PC-9 (cell line): ENCODE measurements around the gene OR5H6. TPM values are rescaled to one million over a fixed set of nuclear protein-coding genes. Genes with fewer than 3 reads are reported as not detected.

Experiments
- BruUV-seq: library from RNA; stranded (reverse); fragments of 400-500 nt; replicated peaks from 2 replicates; lab custom pipeline; 2021; lab: Mats Ljungman, UMichigan
- CTCF ChIA-PET: fragments of 300-600 bp; sonication (Branson Sonifier 250); formaldehyde crosslinking; loops from one replicate; lab custom pipeline; 2022; ENCODE audit warnings: antibody characterized with exemption; lab: Charles Lee
- POLR2A ChIA-PET: fragments of 300-600 bp; sonication (Branson Sonifier 250); formaldehyde crosslinking; loops from one replicate; lab custom pipeline; 2022; ENCODE audit warnings: antibody characterized with exemption; ENCODE audit not compliant: unreplicated experiment; lab: Charles Lee
- DNase-seq, 2 experiments: peaks; one replicate each; pipeline versions ENCODE4 v3.0.0 to v3.0.0-alpha.2; 2015 to 2022; ENCODE audit warnings: mixed read lengths in 1 of 2
- H2AFZ ChIP-seq: fragments of 200-600 bp; sonication (generic); 2 replicates; pipeline ENCODE4 v1.8.1; 2017; ENCODE audit warnings: antibody characterized with exemption
- H3F3A ChIP-seq: fragments of 200-600 bp; sonication (generic); 2 replicates; pipeline ENCODE4 v1.8.1; 2017; ENCODE audit warnings: antibody characterized with exemption, mild to moderate bottlenecking, low read depth; ENCODE audit not compliant: insufficient read depth
- H3K27ac ChIP-seq: fragments of 200-600 bp; sonication (generic); 2 replicates; pipeline ENCODE4 v1.6.1; 2016; ENCODE audit warnings: mixed run types
- H3K27me3 ChIP-seq: fragments of 200-600 bp; sonication (generic); 2 replicates; pipeline ENCODE4 v1.6.1; 2016; ENCODE audit warnings: low read depth, mixed run types; ENCODE audit not compliant: insufficient read depth
- H3K36me3 ChIP-seq: fragments of 200-600 bp; sonication (generic); 2 replicates; pipeline ENCODE4 v1.6.1; 2016; ENCODE audit warnings: low read depth, mixed run types
- H3K4me1 ChIP-seq: fragments of 200-600 bp; sonication (generic); replicated peaks from 2 replicates; pipeline ENCODE4 v1.6.1; 2016; ENCODE audit warnings: mixed run types; ENCODE audit not compliant: insufficient read depth
- H3K4me2 ChIP-seq: fragments of 200-600 bp; sonication (generic); 2 replicates; pipeline ENCODE4 v1.6.1; 2017; ENCODE audit warnings: mixed run types
- H3K4me3 ChIP-seq: fragments of 200-600 bp; sonication (generic); 2 replicates; pipeline ENCODE4 v1.6.1; 2016; ENCODE audit warnings: mixed run types
- H3K79me2 ChIP-seq: fragments of 200-600 bp; sonication (generic); 2 replicates; pipeline ENCODE4 v1.6.1; 2017; ENCODE audit warnings: low read depth, mixed run types
- H3K9me2 ChIP-seq: fragments of 200-600 bp; sonication (generic); 2 replicates; pipeline ENCODE4 v1.8.1; 2017; ENCODE audit warnings: mild to moderate bottlenecking; ENCODE audit not compliant: insufficient read depth
- H3K9me3 ChIP-seq: fragments of 200-600 bp; sonication (generic); 2 replicates; pipeline ENCODE4 v1.8.1; 2016; ENCODE audit warnings: low read depth; ENCODE audit not compliant: insufficient read depth
- H4K20me1 ChIP-seq: fragments of 200-600 bp; sonication (generic); 2 replicates; pipeline ENCODE4 v1.8.1; 2017; ENCODE audit not compliant: insufficient read depth
- EZH2 ChIP-seq: fragments of 200-600 bp; sonication (generic); IDR thresholded peaks from 2 replicates; pipeline ENCODE4 v1.8.0; 2017; ENCODE audit warnings: antibody characterized with exemption, low read depth
- intact Hi-C: fragments of 100-400 bp; cut with micrococcal nuclease; formaldehyde crosslinking; loops from one replicate; pipeline ENCODE4 v1.10.0; 2022; ENCODE audit not compliant: unreplicated experiment
- total RNA-seq: library from RNA; stranded (reverse); gene quantifications from 2 replicates; pipeline ENCODE4 v1.2.3, GENCODE V29; 2021
- TF ChIP-seq, protein P1 (sequence below): fragments of 200-600 bp; sonication (generic); conservative IDR thresholded peaks from 2 replicates; pipeline ENCODE4 v1.6.1; 2017; ENCODE audit warnings: mixed run types, antibody characterized with exemption, mild to moderate bottlenecking, moderate library complexity

The OR5H6 gene
- total RNA-seq, 1 experiment from 2014 or later: not detected

DNA sequence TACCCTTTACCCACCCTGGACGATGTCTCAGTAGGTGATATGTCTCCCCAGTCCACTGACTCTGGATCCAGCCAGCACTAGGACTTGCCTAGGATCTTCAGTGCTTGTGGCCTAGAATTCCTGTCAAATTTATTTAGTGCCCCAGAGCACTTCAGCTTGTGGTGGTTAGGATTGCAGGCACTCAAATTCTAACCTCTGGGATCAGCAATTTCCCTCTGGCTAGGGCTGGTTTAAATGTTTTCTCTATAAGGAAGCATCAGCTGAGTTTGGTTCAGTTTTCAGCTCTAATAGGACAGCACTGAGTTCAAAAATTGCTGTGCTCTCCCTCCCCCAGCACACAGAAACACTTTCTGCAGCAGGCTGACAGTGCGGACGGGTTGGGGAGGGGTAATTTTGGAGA, 8.1 kb downstream of the OR5H6 start:
- no peak overlapping the region for H2AFZ ChIP-seq
- POLR2A ChIA-PET: interaction anchor here (0.6 kb wide), 1 partner anchor 13 kb away, joined by 3 read pairs; no protein-coding TSS in a partner anchor
- H3F3A ChIP-seq: no peaks in the 10 kb centered on the region
- peaks cover 8% of the 10 kb centered on the region; the same call in 1 of the 2 replicates for H3K9me3 ChIP-seq
- no peaks in the 10 kb centered on the region for H3K9me2 ChIP-seq
- H4K20me1 ChIP-seq: no peaks in the 10 kb centered on the region
- H3K27ac ChIP-seq: no peak overlapping the region
- no TSS peak for BruUV-seq
- intact Hi-C loops: no loop called here
- DNase-seq: no peak
- H3K4me3 ChIP-seq: no peak overlapping the region
- no peaks in the 10 kb centered on the region for H3K79me2 ChIP-seq
- no peak overlapping the region for H3K4me2 ChIP-seq
- TF ChIP-seq EZH2: no peak
- TF ChIP-seq, protein P1, sequence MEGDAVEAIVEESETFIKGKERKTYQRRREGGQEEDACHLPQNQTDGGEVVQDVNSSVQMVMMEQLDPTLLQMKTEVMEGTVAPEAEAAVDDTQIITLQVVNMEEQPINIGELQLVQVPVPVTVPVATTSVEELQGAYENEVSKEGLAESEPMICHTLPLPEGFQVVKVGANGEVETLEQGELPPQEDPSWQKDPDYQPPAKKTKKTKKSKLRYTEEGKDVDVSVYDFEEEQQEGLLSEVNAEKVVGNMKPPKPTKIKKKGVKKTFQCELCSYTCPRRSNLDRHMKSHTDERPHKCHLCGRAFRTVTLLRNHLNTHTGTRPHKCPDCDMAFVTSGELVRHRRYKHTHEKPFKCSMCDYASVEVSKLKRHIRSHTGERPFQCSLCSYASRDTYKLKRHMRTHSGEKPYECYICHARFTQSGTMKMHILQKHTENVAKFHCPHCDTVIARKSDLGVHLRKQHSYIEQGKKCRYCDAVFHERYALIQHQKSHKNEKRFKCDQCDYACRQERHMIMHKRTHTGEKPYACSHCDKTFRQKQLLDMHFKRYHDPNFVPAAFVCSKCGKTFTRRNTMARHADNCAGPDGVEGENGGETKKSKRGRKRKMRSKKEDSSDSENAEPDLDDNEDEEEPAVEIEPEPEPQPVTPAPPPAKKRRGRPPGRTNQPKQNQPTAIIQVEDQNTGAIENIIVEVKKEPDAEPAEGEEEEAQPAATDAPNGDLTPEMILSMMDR: no peak
- H3K4me1 ChIP-seq: no peaks in the 10 kb centered on the region
- H3K36me3 ChIP-seq: no peaks in the 10 kb centered on the region
- H3K27me3 ChIP-seq: no peaks in the 10 kb centered on the region
- CTCF ChIA-PET: no interaction called here

DNA sequence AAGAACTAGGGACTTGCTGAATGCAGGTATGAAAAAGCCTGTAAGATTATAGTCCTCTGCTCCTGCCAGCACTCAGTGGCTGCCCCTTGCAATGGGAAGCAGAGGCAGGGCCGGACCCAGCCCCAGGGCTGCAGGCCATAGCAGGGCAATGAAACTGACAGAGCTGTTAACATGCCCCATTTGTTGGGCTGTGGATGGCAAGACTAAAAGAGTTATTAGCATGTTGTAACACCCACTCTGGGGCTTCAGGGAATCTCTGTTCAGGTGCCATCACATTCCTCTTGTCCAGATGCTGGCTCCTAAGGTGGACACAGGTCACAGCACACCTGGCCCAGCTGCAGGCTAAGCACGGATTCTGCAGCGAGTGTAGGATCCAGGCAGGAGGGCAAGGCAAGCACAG, 10.9 kb downstream of the OR5H6 start:
- no peaks in the 10 kb centered on the region for H3K4me1 ChIP-seq
- H3K27ac ChIP-seq: no peak overlapping the region
- BruUV-seq: no TSS peak
- no peaks in the 10 kb centered on the region for H3K9me2 ChIP-seq
- no peaks in the 10 kb centered on the region for H3K27me3 ChIP-seq
- H2AFZ ChIP-seq: no peak overlapping the region
- H4K20me1 ChIP-seq: no peaks in the 10 kb centered on the region
- H3F3A ChIP-seq: no peaks in the 10 kb centered on the region
- H3K36me3 ChIP-seq: no peaks in the 10 kb centered on the region
- no peak for DNase-seq
- ChIA-PET CTCF (no interaction called here), POLR2A (no interaction called here)
- TF ChIP-seq EZH2: no peak
- TF ChIP-seq, protein P1: no peak
- no peaks in the 10 kb centered on the region for H3K79me2 ChIP-seq
- intact Hi-C loops: no loop called here
- H3K4me2 ChIP-seq: no peak overlapping the region
- H3K4me3 ChIP-seq: no peak overlapping the region
- peaks cover 3% of the 10 kb centered on the region; the same call in 1 of the 2 replicates for H3K9me3 ChIP-seq

DNA sequence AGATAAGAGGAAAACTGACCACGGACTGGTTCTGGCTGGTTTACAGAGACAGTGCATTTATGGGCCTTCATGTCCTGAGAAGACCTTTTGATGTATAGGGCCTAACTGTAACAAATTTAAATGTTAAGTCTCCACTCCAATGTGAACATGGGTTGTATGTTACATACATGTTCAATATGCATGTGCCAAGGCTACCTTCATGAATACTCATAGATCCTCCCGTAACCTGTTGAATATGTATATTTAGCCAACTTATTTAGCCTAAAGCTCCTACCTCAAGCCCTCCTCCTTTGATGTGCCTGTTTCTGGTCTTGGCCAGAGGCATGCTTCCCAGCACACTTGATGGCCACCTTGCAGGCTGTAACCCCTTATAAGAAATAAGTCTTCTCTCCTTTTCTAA, 18.2 kb downstream of the OR5H6 start, which contains the start of gene OR5H2:
TSS of gene OR5H2 (plus strand) at position 301 of the 400 bp plus-strand sequence. CDS start 398 bp downstream, outside the sequence.
- POLR2A ChIA-PET: no interaction called here
- intact Hi-C loops: no loop called here
- Histone ChIP-seq H3K4me2 (no peak within 1 kb of the TSS), H3K79me2 (no peaks in the 10 kb centered on the region), H4K20me1 (no peaks in the 10 kb centered on the region), H3K9me3 (no peaks in the 10 kb centered on the region), H3K27me3 (no peaks in the 10 kb centered on the region), H3K4me1 (no peaks in the 10 kb centered on the region), H3K9me2 (no peaks in the 10 kb centered on the region), H3F3A (no peaks in the 10 kb centered on the region), H2AFZ (no peak within 1 kb of the TSS), H3K27ac (no peak within 1 kb of the TSS), H3K36me3 (no peaks in the 10 kb centered on the region), H3K4me3 (no peak within 1 kb of the TSS)
- CTCF ChIA-PET: no interaction called here
- no TSS peak for BruUV-seq
- DNase-seq: no peak
- no peak for TF ChIP-seq EZH2
- TF ChIP-seq, protein P1: no peak
